GM12892 (cell line): ENCODE measurements around the gene IRX4.

Source experiments
- POLR2A ChIP-seq: IDR thresholded peaks from 2 replicates; pipeline ENCODE4 v1.6.1; 2011; ENCODE audit warnings: low read depth, low read length, control low read depth
- POLR2AphosphoS5 ChIP-seq: IDR thresholded peaks from 2 replicates; pipeline ENCODE4 v1.6.1; 2011; ENCODE audit warnings: low read depth, low read length, control low read depth

GRCh38 chr5:1930501-1930879 lies 47.8 kb upstream of the IRX4 start:
- TF ChIP-seq POLR2A, result no peak
- TF ChIP-seq POLR2AphosphoS5, result no peak
